Stimulated activated effector memory CD8-positive, alpha-beta T cell treated with anti-CD3 and anti-CD28 coated beads, Interleukin-12 subunit alpha, Interleukin-12 subunit beta, amount 100 ng/mL, for 72 hours (primary cell): ENCODE measurements around the gene REEP6.
"Not testable (repeated sequence)": the region's sequence is repeated elsewhere in the genome, so short reads cannot be mapped to it uniquely, and the experiment has no call there.

Source experiments
- ATAC-seq: fragments of 150-1000 bp; cut with Tn5 transposase; 2 replicates; pipeline ENCODE4 v1.10.0; 2021
- DNase-seq, 2 donors: peaks; one replicate each; pipeline ENCODE4 v3.0.0; 2021 to 2022; ENCODE audit warnings: low spot score in 2 of 2
- H3K27ac Mint-ChIP-seq: one replicate; pipeline ENCODE4 v1.8.0; 2022; ENCODE audit warnings: mild to moderate bottlenecking, mixed read lengths
- H3K36me3 Mint-ChIP-seq: one replicate; pipeline ENCODE4 v1.8.0; 2022; ENCODE audit warnings: mild to moderate bottlenecking, mixed read lengths
- H3K4me1 Mint-ChIP-seq: one replicate; pipeline ENCODE4 v1.8.0; 2022; ENCODE audit warnings: mixed read lengths
- H3K4me3 Mint-ChIP-seq: one replicate; pipeline ENCODE4 v1.8.0; 2022; ENCODE audit warnings: mild to moderate bottlenecking, mixed read lengths
- H3K9me3 Mint-ChIP-seq: one replicate; pipeline ENCODE4 v1.8.0; 2022; ENCODE audit warnings: mixed read lengths

The REEP6 gene

DNA sequence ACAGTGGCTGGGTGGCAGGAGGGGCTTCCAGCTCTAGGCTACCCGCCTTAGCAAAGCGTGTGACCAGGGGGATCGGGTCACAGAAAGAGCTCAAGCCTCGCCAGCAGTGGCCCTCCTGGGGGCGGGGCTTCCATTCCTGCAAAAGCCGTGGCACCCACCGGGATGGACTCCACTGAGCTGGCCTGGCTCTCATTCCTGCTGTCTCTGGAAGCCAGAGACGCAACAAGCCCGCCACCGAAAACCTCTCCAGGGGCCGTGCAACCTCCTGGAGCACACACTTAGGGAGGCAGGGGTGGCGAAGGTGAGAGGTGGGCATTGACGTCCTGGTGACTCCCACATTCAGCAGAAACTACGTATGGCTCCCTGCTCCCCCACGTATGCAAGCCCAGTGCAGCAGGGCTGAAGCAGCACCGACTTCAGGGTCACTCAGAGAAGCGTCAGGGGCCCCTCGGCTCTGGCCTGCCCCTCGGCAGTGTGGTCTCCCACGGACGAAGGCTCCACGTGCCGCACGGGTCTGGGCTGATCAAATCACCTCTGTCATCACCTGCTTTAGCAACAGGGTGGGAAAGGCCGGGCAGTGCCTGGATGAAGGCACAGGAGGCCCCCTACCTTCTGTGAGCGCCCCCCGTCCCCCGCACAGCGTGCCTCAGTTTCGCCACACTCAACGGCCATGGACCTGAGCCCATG lies 15.1 kb upstream of the REEP6 start:
- H3K27ac Mint-ChIP-seq, result no peak overlapping the region
- peaks cover 28% of the 10 kb centered on the region for H3K4me1 Mint-ChIP-seq
- DNase-seq (no peak), ATAC-seq (no peak)
- H3K4me3 Mint-ChIP-seq, result no peak overlapping the region
- H3K9me3 Mint-ChIP-seq, result no peaks in the 10 kb centered on the region
- peaks cover 25% of the 10 kb centered on the region for H3K36me3 Mint-ChIP-seq

DNA sequence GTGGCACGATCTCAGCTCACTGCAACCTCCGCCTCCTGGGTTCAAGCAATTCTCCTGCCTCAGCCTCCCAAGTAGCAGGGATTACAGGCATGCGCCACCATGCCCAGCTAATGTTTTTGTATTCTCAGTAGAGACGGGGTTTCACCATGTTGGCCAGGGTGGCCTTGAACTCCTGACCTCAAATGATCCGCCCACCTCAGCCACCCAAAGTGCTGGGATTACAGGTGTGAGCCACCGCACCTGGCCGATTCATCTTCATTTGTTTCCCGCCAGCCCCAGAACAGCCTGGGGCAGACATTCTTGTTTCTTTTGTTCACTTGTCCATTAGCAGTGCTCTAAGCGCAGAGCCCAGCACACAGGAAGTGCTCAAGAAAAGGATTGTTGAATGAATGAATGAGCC lies 13.9 kb upstream of the REEP6 start:
- not testable (repeated sequence) for H3K4me3 Mint-ChIP-seq, DNase-seq, ATAC-seq, H3K27ac Mint-ChIP-seq, H3K9me3 Mint-ChIP-seq
- H3K4me1 Mint-ChIP-seq, result peaks cover 16% of the 10 kb centered on the region
- H3K36me3 Mint-ChIP-seq, result peaks cover 25% of the 10 kb centered on the region

DNA sequence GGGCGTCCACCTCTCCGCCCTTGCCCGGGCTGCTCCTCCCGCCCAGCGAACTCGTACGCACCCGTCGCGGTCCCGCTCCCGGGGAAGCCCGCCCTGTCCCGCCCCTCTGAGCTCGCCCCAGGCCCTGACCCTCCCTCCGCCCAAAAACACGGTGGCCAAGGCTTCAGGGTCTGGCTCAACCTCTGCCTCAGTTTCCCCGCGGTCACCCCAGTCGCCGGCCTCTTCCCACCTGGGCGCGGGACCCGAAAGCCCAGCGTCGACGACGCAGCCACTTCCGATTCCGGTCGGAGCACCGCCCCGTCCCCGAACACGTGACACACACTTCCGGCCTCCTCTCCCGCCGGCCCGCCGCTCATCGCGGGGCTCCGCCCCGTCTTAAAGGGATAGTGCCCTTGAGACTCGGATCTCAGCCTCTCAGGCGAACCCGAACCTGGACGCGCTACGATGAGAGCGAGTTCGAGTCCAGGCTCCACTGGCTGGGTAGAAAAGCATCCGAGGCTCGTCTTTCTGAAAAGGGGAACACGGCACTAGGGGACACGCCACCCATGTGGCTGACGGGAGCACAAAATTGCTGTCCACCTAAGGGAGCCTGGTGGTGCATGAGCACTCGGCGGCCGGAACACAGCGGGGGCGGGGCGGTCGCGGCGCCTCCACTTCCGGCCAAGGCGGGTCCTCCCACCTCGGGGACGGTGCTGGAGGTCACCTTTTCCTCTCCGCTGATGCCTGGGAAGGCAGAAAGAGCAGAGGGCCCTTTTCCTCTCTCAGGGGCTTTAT lies 11.9 kb upstream of the REEP6 start, which contains the start of gene C19orf25:
Gene C19orf25, minus strand, starts transcription at position 282 of the 774 bp plus-strand sequence. CDS start 312 bp downstream, outside the sequence.
- peak within 1 kb of the TSS; percentile 93 for H3K4me3 Mint-ChIP-seq
- peak; percentile 95 for ATAC-seq
- peak; percentile 77 to 96 for DNase-seq
- peaks cover 14% of the 10 kb centered on the region for H3K4me1 Mint-ChIP-seq
- peaks cover 25% of the 10 kb centered on the region for H3K36me3 Mint-ChIP-seq
- H3K27ac Mint-ChIP-seq, result peak within 1 kb of the TSS; percentile 95
- H3K9me3 Mint-ChIP-seq, result no peaks in the 10 kb centered on the region

DNA sequence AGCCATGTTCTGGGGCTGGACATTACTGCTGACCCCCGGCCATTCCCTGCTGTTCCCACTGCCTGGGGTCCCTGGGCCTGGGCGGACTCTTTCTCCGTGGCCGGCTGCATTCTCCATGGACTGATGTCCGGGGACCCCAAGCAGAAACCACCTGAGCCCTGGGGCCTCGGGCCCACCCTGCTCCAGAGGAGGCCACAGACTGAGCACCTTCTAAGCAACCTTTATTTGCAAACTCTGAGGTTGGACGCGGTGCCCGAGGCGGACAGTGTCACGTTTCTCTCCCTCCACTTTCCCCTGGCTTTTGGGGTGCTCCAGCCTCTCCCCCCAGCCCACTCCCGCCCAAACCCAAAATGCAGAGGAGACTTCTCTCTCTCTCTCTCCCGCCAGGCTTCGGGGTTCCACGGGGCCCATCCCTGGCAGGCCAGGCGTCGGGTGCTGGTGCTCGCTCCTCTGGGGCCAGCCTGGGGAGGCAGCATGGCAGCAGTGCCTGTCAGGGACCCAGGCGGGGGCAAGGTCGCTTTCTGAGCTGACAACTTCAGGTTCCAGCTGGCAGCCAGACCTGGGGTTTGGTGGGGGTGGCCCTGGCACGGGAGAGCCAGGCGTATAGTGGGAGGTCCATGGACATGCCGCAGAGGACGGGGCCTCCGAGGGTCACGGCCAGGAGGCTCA lies 9.6 kb upstream of the REEP6 start:
- Mint-ChIP-seq H3K4me3 (no peak overlapping the region), H3K9me3 (no peaks in the 10 kb centered on the region), H3K4me1 (peaks cover 14% of the 10 kb centered on the region), H3K36me3 (peaks cover 21% of the 10 kb centered on the region), H3K27ac (no peak overlapping the region)
- no peak for ATAC-seq
- no peak for DNase-seq

DNA sequence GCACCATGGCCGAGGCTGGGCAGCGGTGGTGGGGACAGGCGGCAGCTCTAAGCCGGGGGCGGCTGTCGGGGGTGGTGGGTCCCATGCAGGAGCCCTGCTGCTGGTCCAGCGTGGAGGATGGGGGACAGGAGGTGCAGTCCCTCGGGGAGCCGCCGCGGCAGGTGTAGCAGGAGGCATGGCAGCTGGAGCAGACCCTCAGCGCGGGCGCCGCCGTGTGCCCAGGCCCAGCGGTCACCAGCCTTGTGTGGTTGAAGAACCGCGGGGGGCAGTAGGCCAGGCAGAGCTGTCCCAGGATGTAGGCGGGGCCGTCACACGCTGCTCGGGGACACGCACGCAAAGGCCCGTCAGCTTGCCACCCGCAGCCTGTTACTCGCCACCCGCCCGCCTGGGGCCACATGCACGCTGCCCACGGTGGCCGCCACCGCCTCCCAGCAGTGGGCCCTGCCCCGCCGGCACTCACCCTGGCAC lies 9.1 kb upstream of the REEP6 start:
- DNase-seq (no peak), ATAC-seq (no peak)
- no peaks in the 10 kb centered on the region for H3K9me3 Mint-ChIP-seq
- peaks cover 14% of the 10 kb centered on the region for H3K4me1 Mint-ChIP-seq
- no peak overlapping the region for H3K4me3 Mint-ChIP-seq
- H3K36me3 Mint-ChIP-seq, result peaks cover 15% of the 10 kb centered on the region
- H3K27ac Mint-ChIP-seq, result no peak overlapping the region

DNA sequence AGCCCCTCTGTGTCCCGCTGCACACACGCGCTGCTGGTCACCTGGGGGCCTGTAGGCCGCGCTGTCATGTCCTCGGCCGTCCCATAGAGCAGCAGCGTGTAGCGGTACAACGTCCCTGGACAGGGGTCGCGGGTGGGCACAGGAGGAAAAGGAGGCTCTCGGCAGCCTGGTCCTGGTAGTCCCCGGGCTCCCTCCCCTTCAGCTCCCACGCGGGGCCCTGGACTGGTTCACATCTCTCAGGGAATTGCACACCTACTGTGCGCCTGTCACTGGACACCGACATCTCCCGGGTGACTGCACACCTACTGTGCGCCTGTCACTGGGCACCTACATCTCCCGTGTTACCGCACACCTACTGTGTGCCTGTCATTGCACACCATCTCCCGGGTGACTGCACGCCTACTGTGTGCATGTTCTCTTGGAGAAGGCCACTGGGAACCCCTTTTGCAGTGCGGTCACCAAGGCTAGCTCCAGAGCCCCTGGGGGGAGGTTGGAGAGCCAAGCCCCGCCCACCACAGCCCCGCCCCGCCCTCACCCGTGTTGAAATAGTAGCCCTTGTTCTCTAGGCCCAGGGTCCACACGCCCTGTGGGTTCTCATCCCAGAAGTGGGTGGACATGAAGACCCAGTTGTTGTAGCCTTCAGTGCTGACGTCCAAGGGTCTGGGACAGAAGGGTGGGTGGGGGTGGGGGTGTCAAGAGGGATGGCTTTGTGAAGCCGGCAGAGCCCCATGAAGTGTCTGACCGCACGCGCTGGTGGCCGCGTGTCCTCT lies 8.4 kb upstream of the REEP6 start:
- no peak for DNase-seq
- no peak overlapping the region for H3K4me3 Mint-ChIP-seq
- ATAC-seq, result no peak
- H3K9me3 Mint-ChIP-seq, result no peaks in the 10 kb centered on the region
- H3K4me1 Mint-ChIP-seq, result peaks cover 8% of the 10 kb centered on the region
- H3K27ac Mint-ChIP-seq, result no peak overlapping the region
- H3K36me3 Mint-ChIP-seq, result peaks cover 11% of the 10 kb centered on the region

DNA sequence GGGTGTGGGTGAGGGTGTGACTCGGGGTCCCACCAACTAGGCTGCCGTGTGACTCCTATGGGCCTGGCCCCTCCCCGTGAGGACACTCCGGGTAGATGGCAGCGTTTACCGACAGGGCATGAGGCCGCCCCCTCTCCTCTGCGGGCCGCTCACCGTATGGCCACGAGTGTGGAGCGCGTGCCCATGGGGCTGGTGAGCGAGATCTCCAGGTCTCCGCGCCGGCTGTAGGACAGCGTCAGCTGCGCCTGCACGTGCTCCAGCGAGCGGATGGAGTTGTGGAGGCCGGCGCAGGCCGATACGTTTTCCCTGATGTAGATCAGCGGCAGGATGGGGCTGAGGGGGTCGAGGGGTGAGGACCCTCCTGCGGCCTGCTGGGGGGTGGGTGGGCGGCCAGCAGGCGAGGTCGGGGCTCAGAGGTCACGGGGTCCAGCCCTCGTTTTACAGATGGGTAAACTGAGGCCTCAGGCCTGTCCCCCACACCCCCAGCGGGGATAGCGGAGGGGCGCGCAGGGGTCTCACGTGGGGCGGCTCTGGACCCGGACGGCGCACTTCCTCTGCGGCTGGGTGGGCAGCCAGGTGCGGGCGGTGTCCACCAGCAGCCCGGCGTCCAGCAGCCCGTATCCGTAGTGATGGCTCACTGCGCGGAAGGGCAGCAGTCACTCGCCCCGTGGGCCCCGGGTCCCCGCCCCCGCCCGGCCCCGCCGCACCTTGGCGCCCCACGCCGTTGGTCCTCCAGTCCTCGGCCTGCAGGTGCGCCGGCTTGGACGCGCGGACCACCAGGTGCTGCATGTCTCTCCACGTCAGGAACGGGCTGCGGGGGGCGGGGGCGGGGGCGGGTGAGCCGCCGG lies 7.6 kb upstream of the REEP6 start:
- no peaks in the 10 kb centered on the region for H3K9me3 Mint-ChIP-seq
- H3K4me3 Mint-ChIP-seq, result no peak overlapping the region
- H3K36me3 Mint-ChIP-seq, result peaks cover 11% of the 10 kb centered on the region
- DNase-seq (no peak), ATAC-seq (no peak)
- H3K27ac Mint-ChIP-seq, result no peak overlapping the region
- peaks cover 8% of the 10 kb centered on the region for H3K4me1 Mint-ChIP-seq

DNA sequence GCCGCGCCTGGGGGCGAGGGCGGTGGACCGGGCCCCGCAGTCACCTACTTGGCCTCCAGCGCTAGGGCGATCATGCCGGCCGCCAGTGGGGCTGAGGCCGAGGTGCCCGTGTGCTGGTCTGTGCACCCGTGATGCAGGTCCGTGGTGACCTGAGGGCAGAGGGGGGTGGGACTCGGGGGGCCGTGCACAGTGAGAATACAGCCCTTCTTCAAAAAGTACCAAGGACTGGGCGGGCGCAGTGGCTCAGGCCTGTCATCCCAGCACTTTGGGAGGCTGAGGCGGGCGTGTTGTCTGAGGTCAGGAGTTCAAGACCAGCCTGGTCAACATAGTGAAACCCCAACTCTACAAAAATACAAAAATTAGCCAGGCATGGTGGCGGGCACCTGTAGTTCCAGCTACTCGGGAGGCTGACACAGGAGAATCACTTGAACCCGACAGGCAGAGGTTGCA lies 7.0 kb upstream of the REEP6 start:
- DNase-seq (no peak), ATAC-seq (no peak)
- no peak overlapping the region for H3K27ac Mint-ChIP-seq
- peaks cover 8% of the 10 kb centered on the region for H3K36me3 Mint-ChIP-seq
- H3K9me3 Mint-ChIP-seq, result no peaks in the 10 kb centered on the region
- H3K4me1 Mint-ChIP-seq, result peaks cover 5% of the 10 kb centered on the region
- no peak overlapping the region for H3K4me3 Mint-ChIP-seq

DNA sequence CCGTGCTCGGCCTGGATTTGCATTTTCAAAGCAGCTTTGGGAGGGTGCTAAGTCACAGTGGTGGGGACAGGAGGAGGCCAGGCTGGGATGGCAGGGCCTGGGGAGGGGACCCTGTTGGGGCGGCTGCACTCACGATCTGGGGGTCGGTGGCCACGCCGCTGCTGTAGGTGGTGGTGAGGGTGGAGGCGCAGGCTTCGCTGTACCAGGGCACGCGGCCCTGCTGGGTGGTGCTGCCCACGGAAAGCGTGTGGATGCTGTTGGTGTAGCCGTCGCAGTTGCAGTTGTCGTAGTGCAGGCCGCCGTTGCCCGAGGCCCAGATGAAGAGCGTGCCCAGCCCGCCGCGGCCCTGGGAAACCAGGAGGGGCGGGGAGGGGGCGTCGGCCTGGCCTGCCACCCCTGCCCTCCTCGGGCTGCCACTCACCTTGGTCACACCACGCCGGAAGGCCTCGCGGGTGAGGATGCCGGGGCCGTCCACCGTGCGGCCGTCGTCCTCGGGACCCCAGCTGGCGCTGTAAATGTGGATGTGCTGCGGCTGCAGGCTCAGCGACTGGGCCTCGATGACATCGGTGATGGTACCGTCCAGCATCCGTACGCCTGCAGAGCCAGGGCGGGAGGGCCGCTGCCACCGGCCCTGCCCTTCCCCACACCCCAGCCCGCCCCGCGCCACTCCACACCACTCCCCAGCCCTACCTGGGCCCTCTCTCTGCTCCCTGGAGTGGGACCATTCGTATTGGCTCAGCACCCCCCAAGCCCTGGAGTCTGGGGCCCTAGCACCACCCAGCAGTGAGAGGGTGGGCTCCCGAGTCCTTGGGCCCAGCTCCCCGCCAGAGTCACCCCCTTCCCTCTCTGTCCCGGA lies 4.0 kb upstream of the REEP6 start:
- Mint-ChIP-seq H3K9me3 (no peaks in the 10 kb centered on the region), H3K36me3 (peaks cover 11% of the 10 kb centered on the region), H3K27ac (no peak overlapping the region), H3K4me3 (no peak overlapping the region), H3K4me1 (peaks cover 17% of the 10 kb centered on the region)
- ATAC-seq, result no peak
- no peak for DNase-seq

DNA sequence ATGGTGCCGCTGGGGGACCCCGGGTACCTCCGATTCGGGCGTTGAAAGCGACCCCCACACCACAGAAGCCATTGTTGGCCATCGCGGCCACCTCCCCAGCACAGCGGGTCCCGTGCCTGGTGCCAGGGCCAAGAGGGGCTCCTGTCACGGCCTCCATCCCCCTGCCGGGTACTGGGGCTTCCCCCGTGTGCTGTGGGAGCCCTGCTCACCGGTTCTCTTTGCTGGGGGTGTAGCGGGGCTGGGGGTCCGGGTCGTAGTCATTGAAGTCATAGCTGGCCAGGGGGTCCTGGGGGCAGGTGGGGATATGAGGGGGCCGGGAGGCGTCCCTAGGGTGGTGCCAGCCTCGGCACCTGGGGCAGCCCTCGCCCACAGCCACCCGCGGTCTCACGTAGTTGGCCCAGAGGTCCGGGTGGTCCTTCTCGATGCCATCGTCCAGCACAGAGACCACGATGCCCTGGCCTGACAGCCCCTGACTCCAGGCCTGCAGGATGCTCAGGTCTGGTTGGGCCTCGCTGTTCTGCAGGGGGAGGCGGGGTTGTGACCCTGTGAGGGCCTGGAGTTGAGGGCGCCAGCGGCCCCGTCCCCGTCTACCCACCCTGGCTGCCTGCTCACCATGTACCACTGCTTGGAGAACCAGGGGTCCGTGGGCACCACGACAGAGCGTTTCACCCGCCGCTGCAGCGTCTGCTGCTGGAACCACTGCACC lies 3.3 kb upstream of the REEP6 start:
- Mint-ChIP-seq H3K4me1 (peaks cover 19% of the 10 kb centered on the region), H3K36me3 (peaks cover 14% of the 10 kb centered on the region), H3K4me3 (no peak overlapping the region), H3K9me3 (no peaks in the 10 kb centered on the region), H3K27ac (no peak overlapping the region)
- ATAC-seq (no peak), DNase-seq (no peak)

DNA sequence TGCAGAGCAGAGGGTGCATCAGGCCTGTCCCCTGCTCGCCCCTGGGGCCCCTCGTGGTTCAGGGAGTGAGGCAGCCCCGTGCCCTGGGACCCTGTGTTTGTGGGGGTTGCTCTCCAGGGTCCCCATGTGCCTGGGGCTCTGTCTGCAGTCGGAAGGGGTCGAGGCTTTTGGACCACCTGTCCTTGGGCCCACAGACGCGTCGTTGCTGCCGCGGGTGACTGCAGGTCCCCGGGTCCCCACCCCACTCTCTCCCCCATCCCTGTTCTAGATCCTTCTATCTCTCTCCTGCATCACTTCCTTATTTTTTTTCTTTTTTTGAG lies 2.7 kb upstream of the REEP6 start:
- Mint-ChIP-seq H3K4me1 (peaks cover 19% of the 10 kb centered on the region), H3K9me3 (no peaks in the 10 kb centered on the region), H3K27ac (no peak overlapping the region), H3K36me3 (peaks cover 14% of the 10 kb centered on the region), H3K4me3 (no peak overlapping the region)
- ATAC-seq (no peak), DNase-seq (no peak)

DNA sequence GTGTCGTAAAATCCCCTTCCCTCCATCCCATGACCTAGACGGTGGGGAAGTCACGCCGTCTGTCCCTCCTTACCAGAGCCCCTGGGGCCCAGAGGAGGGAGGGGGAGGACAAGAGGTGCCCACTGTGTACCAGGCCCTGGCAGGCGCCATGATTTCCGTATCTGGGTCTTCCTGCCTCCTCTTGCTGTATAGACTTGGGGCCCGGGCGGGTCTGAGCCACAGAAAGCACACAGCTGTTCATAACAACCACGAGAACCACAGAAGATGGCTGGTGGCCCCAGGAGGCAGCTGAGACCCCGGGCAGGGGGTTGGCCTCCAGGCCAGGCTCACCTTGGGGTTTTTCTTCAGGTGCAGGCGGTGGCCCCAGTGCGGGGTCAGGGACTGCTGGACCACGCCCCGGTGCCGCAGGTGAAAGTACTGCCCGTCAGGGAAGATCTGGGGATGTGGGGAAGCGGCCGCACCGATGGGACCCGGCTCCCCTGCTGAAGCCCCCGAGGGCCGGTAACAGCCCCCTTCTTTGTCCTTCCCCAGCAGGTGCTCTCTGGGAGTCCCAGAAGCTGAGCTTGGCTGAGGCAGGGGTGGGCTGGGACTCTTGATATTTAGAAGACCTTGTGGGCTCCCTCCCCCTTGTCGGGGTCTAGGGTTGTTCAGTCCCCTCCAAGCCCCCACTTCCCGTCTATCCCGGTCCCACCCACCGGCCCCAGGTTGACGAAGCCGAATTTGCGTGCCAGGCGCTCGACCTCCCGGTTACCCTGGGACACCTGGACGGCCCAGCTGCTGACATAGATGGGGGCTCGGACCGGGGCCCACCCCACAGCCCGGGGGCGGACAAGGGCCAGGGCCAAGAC lies 1.3 kb upstream of the REEP6 start:
- DNase-seq (no peak), ATAC-seq (no peak)
- H3K4me3 Mint-ChIP-seq, result peak overlapping the region; percentile 76
- peaks cover 14% of the 10 kb centered on the region for H3K36me3 Mint-ChIP-seq
- H3K27ac Mint-ChIP-seq, result no peak overlapping the region
- H3K9me3 Mint-ChIP-seq, result no peaks in the 10 kb centered on the region
- H3K4me1 Mint-ChIP-seq, result peaks cover 19% of the 10 kb centered on the region
